GM12872 (cell line): ENCODE measurements around the gene MYO5B.

Experiments used
- CTCF ChIP-seq: IDR thresholded peaks from 3 replicates; pipeline ENCODE4 v1.5.1; 2011; ENCODE audit warnings: low read depth, mild to moderate bottlenecking, low read length, moderate library complexity; ENCODE audit not compliant: insufficient read depth

MYO5B gene

DNA sequence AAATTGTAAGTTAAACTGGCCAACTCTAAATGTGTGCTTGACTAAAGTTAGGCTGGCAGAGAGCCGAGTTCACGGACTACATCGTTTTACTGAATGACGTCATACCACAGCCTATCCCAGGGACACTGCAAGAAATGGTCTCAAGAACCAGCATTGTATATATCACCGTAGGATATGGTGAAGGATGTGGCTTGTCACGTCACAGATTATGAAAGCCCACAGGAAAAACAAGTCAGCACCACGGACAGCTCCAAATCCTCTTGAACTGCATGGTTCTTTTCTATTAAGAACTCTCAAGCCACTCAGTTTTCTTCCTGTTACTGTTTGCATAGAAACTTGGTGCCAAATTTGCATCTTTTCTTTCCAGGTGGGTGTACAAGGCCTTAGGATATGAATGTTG, 296.5 kb downstream of the MYO5B start:
- no peak for TF ChIP-seq CTCF

- TF ChIP-seq CTCF, result no peak
These were observed 300.3 kb downstream of the MYO5B start for GRCh38 chr18:49894517-49895226.

GRCh38 chr18:49893036-49893435, 301.9 kb downstream of the MYO5B start:
- TF ChIP-seq CTCF, result no peak

DNA sequence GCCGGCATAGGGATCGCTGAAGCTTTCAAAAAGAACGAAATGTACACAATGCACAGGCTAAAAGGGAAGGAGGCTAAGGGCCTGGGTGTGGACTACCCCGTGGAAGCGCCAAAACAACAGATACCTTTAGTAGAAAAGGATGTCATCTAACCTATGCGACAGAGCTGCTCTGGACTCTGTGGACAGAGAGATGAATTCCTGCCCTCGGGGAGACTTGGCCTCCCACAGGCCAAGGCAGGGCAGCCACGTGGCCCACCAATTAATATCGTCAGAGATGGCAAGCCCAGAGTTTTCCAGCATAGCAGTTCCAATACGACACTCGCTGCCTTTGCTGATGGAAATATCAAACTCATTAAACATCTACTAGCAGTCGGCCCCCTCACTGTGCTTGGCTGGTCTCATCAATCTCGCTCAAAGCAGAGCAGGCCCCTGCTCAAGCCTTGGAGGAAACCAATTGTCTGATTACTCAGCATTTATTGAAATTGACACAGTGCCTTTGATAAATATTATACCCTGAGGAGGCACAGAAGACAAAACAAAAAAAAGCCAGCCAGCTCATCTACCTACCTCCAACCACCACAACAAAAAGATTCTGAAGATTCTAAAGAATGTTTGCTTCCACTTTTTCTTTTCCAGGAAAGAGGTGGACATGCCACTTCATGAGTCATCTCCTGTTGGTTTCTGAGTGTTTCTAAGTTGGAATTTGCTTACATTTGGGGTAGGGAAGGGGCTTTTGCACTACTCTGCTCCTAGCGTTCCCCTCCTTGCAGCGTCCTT, 302.6 kb downstream of the MYO5B start:
- no peak for TF ChIP-seq CTCF

GRCh38 chr18:49890041-49890440, 304.9 kb downstream of the MYO5B start:
- no peak for TF ChIP-seq CTCF

- TF ChIP-seq CTCF, result peak; percentile 40; the same call in 2 of the 3 replicates
These were observed 307.8 kb downstream of the MYO5B start for GRCh38 chr18:49886891-49887764.

- no peak for TF ChIP-seq CTCF
These were observed 310.0 kb downstream of the MYO5B start for GRCh38 chr18:49884959-49885358.
